HepG2 (cell line): ENCODE data around the gene ZCCHC24. TPM values are rescaled to one million over a fixed set of nuclear protein-coding genes. Genes with fewer than 3 reads are reported as not detected.

Experiments used
- ARNT2 ChIP-seq: sonication (generic); formaldehyde crosslinking; IDR thresholded peaks from 2 replicates; pipeline ENCODE4 v1.8.0; 2022; ENCODE audit warnings: mild to moderate bottlenecking, low read depth, missing genetic modification reagents, moderate library complexity
- CHD4 ChIP-seq: fragments of 200-600 bp; sonication (generic); IDR thresholded peaks from 2 replicates; pipeline ENCODE4 v1.7.0; 2017; ENCODE audit warnings: mild to moderate bottlenecking, low read length, borderline replicate concordance
- ESRRA ChIP-seq: sonication (generic); formaldehyde crosslinking; IDR thresholded peaks from 2 replicates; pipeline ENCODE4 v1.5.1; 2020; ENCODE audit warnings: mild to moderate bottlenecking, low read depth, missing genetic modification reagents
- JDP2 ChIP-seq: sonication (generic); formaldehyde crosslinking; IDR thresholded peaks from 2 replicates; pipeline ENCODE4 v1.8.1; 2022; ENCODE audit warnings: missing genetic modification reagents, borderline replicate concordance
- KLF16 ChIP-seq, 2 experiments: sonication (generic) in 1 of 2; formaldehyde crosslinking in 1 of 2; IDR thresholded peaks; 2 replicates each; pipeline versions ENCODE4 v1.6.1 to v1.8.0; 2016 to 2023; ENCODE audit warnings: missing genetic modification reagents in 2 of 2, missing compliant biosample characterization in 1 of 2
- MAFF ChIP-seq: IDR thresholded peaks from 2 replicates; pipeline ENCODE4 v1.6.1; 2011; ENCODE audit warnings: low read depth, low read length, improper control_type of control experiment
- NFIB ChIP-seq: sonication (generic); formaldehyde crosslinking; IDR thresholded peaks from 2 replicates; pipeline ENCODE4 v1.9.0; 2021; ENCODE audit warnings: missing genetic modification reagents, mild to moderate bottlenecking, borderline replicate concordance
- NR2F6 ChIP-seq, 2 experiments: IDR thresholded peaks; 2 replicates each; pipeline ENCODE4 v1.6.1; 2016; ENCODE audit warnings: antibody characterized with exemption in 1 of 2, mild to moderate bottlenecking in 1 of 2
- PBX2 ChIP-seq: IDR thresholded peaks from 2 replicates; pipeline ENCODE4 v1.6.1; 2016; ENCODE audit warnings: control low read depth
- PHF20 ChIP-seq: sonication (generic); formaldehyde crosslinking; IDR thresholded peaks from 2 replicates; pipeline ENCODE4 v1.5.0; 2020; ENCODE audit warnings: mild to moderate bottlenecking, missing genetic modification reagents
- SRSF1 ChIP-seq: fragments of 200-400 bp; formaldehyde crosslinking; optimal IDR thresholded peaks from 2 replicates; pipeline ENCODE3; 2017; ENCODE audit warnings: mild to moderate bottlenecking, low read depth, low read length, moderate library complexity
- USF2 ChIP-seq, 2 experiments: sonication (generic) in 1 of 2; formaldehyde crosslinking in 1 of 2; IDR thresholded peaks; 2 replicates each; pipeline versions ENCODE4 v1.5.1 to v1.6.1; 2011 to 2020; ENCODE audit warnings: borderline replicate concordance in 1 of 2, low read depth in 1 of 2, low read length in 1 of 2, mild to moderate bottlenecking in 1 of 2, missing genetic modification reagents in 1 of 2, moderate library complexity in 1 of 2
- ZBTB14 ChIP-seq: sonication (generic); formaldehyde crosslinking; IDR thresholded peaks from 2 replicates; pipeline ENCODE4 v1.4.0; 2020; ENCODE audit warnings: missing genetic modification reagents
- ZBTB7B ChIP-seq: sonication (generic); formaldehyde crosslinking; IDR thresholded peaks from 2 replicates; pipeline ENCODE4 v1.4.0; 2020; ENCODE audit warnings: missing genetic modification reagents
- ZHX1 ChIP-seq: sonication (generic); formaldehyde crosslinking; IDR thresholded peaks from 2 replicates; pipeline ENCODE4 v1.8.1; 2022; ENCODE audit warnings: low read depth, mild to moderate bottlenecking, missing genetic modification reagents
- ZNF329 ChIP-seq: sonication (generic); formaldehyde crosslinking; IDR thresholded peaks from 2 replicates; pipeline ENCODE4 v1.9.0; 2021; ENCODE audit warnings: low read depth, mild to moderate bottlenecking, missing genetic modification reagents
- ZNF331 ChIP-seq: sonication (generic); formaldehyde crosslinking; IDR thresholded peaks from 2 replicates; pipeline ENCODE4 v1.4.0; 2020; ENCODE audit warnings: missing genetic modification reagents
- ZNF432 ChIP-seq: sonication (generic); formaldehyde crosslinking; IDR thresholded peaks from 2 replicates; pipeline ENCODE4 v1.5.0; 2020; ENCODE audit warnings: missing genetic modification reagents, mild to moderate bottlenecking, borderline replicate concordance
- ZNF547 ChIP-seq: sonication (generic); formaldehyde crosslinking; IDR thresholded peaks from 2 replicates; pipeline ENCODE4 v1.5.1; 2020; ENCODE audit warnings: mild to moderate bottlenecking, missing genetic modification reagents
- ZNF562 ChIP-seq: sonication (generic); formaldehyde crosslinking; IDR thresholded peaks from 2 replicates; pipeline ENCODE4 v1.8.0; 2022; ENCODE audit warnings: missing genetic modification reagents, borderline replicate concordance
- ZNF749 ChIP-seq: sonication (generic); formaldehyde crosslinking; IDR thresholded peaks from 2 replicates; pipeline ENCODE4 v1.8.0; 2022; ENCODE audit warnings: mild to moderate bottlenecking, missing genetic modification reagents, moderate library complexity, borderline replicate concordance
- ZNF878 ChIP-seq: sonication (generic); formaldehyde crosslinking; IDR thresholded peaks from 2 replicates; pipeline ENCODE4 v1.8.1; 2023; ENCODE audit warnings: mild to moderate bottlenecking, missing genetic modification reagents, moderate library complexity
- polyA plus RNA-seq, 8 experiments: library from polyadenylated mRNA; depleted of rRNA in 3 of 8; stranded (reverse) in 7 of 8; unstranded in 1 of 8; fragments of >200 nt; fragmentation: Illumina TruSeq in 4 of 8; extraction: Trizol in 4 of 8; gene quantifications; 2 replicates each; pipeline versions ENCODE4 v1.2.1 to v1.2.3, GENCODE V29; 2011 to 2016; ENCODE audit warnings: low read depth in 4 of 8, missing spikeins in 1 of 8, mixed read lengths in 1 of 8; ENCODE audit not compliant: insufficient read depth in 1 of 8
- total RNA-seq, 5 experiments: library from RNA; depleted of rRNA; stranded (reverse); fragments of >200 nt; fragmentation: Illumina TruSeq; extraction: Trizol; gene quantifications; 2 replicates each; pipeline ENCODE4 v1.2.3, GENCODE V29; 2016; ENCODE audit warnings: low read depth in 1 of 5

ZCCHC24 gene
- total and polyA plus RNA-seq, 2 of the 13 experiments (the other 11 are each of a cell fraction or from before 2014, with no cell fraction given): 3.1 to 7.9 TPM

GRCh38 chr10:79347226-79347893, 98.1 kb downstream of the ZCCHC24 start, which contains the start of gene PPIF (continued):
- TF ChIP-seq PBX2 (CRISPR knock-in tag) (no peak), NFIB (CRISPR knock-in tag) (no peak), ZNF432 (CRISPR knock-in tag) (no peak), NR2F6 (IDR thresholded peaks at IDR 0.05) (no peak), NR2F6 (CRISPR knock-in tag; IDR thresholded peaks at IDR 0.05) (peak; percentile 58; the same call in 1 of the 2 replicates), ESRRA (peak; percentile 74; the same call in 1 of the 2 replicates), JDP2 (CRISPR knock-in tag) (no peak), ZNF562 (no peak), ZNF749 (peak; percentile 69; the same call in 1 of the 2 replicates), ZBTB7B (CRISPR knock-in tag) (no peak), USF2 (IDR thresholded peaks at IDR 0.05; ENCODE audit: low read depth, low read length) (no peak), USF2 (CRISPR knock-in tag; IDR thresholded peaks at IDR 0.05; ENCODE audit: borderline replicate concordance) (no peak), CHD4 (no peak), ZNF878 (CRISPR knock-in tag) (no peak), KLF16 (CRISPR knock-in tag; IDR thresholded peaks at IDR 0.05) (0 out of 4 replicates have a peak, but pooled peaks of 1 of the 2 experiments have one; percentile 34), ZBTB14 (CRISPR knock-in tag) (peak; percentile 45), ZNF547 (CRISPR knock-in tag) (peak; percentile 85), MAFF (no peak), ARNT2 (CRISPR knock-in tag) (peak; percentile 85), PHF20 (CRISPR knock-in tag) (0 out of 2 replicates have a peak, but pooled peaks have one; percentile 23), ZNF331 (CRISPR knock-in tag) (peak; percentile 26; the same call in 1 of the 2 replicates), ZNF329 (CRISPR knock-in tag) (peak; percentile 80), ZHX1 (CRISPR knock-in tag) (no peak), SRSF1 (no peak)
